Kidney glomerular epithelial cell (primary cell): ENCODE results near the gene ZNF134.

ENCODE experiments used
- DNase-seq: peaks from one replicate; lab custom pipeline; 2025; lab: John Stamatoyannopoulos, UW

The ZNF134 gene

DNA sequence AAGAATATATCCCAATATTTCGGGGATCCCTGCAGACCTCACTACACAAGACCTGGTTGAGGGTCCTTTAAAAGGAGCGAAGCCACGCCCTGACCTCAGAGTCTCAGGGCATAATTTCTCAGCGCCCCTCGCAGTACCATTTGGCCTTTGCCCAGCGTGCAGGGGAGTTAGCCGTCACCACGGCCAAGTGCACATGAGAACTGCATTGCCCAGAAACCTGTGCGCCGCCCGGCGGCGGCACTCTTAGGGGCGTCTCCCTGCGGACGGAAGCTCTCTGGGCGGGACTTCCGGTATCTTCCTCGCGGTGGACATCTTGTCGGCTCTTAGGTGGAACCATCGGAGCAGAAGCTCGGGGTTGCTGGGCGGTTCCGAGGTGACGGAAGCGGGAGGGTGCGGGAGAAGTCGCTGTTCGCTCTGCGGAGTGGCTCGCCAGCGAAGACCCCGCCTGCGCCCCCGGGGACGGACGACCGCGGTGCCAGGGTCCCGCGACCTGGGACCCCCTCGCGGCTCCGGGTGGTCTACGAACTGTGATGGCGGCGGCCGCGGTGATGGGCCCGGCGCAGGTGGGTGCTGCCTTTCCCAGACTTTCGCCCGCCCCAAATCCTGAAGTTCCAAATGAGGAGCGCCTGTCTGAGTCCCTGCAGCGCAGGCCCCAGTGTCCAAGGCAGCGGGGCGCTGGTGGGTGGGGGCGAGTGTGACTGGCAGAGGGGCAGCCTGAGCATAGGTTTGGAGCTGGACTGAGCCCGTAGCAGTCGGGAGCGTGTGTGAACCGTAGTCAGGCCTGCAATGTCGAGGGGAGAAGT, at the start of gene ZNF134:
Gene ZNF134 (plus strand): TSS at position 302 of the 803 bp plus-strand sequence. CDS start 5,227 bp downstream, outside the sequence.
- peak; percentile 77 for DNase-seq

DNA sequence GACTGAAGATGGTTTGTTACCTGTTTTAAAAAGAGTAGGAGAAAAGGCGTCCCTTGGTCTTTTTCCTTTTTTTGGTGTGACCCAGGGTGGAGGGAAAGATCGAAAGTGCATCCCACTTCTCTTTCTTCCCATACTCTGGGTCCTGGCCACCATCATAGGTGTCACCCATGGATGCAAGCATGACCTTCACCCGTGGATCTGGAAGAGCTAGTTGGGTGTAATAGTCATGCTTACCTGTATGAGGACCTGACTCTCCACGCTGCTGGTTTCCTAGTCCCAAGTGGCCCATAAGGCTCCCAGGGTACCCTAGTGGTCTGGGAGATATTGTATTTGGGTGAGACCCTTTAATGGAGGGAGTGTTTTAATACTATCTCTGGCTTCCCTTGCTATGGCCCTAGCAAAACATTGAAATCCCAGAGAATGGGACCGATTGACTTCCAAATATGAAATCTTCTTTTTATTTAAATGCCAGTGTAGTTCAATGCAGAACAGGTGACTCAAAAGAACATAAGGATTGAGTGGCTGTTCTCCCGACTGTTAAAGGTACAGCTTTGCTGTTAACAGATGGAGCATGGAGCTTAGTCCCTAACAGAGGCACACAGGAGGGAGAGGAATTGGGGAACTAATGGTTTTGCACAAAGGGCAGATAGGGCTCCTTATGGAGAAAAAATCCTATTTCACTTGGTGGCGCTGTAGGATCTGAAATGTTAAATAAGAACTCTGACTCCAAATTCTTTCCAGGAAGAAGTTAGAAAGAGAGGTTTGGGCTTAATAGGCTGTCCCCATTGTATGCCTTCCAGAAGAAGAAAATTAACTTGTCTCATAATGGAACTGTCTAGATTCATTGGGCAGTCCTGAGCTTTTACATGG, 47.4 kb upstream of the ZNF134 start:
- no peak for DNase-seq

DNA sequence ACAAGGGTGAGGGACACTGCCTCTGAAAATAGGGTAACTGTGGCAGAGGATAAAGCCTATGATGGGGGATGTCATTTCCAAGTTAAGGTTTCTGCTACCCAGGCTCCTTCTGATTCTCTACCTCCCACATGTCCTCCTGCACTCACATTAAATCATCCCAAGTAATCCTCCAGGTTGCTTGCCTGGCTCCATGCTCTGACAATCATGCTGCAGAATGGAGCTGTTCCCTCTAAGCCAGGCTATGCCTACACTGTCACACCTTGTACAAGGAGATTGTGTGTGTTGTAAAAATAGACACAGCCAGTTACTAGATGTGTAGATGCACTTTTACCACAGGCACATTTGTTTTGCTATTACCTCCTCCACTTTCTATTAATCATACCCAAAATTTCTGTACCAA, 43.3 kb upstream of the ZNF134 start:
- DNase-seq, result no peak

DNA sequence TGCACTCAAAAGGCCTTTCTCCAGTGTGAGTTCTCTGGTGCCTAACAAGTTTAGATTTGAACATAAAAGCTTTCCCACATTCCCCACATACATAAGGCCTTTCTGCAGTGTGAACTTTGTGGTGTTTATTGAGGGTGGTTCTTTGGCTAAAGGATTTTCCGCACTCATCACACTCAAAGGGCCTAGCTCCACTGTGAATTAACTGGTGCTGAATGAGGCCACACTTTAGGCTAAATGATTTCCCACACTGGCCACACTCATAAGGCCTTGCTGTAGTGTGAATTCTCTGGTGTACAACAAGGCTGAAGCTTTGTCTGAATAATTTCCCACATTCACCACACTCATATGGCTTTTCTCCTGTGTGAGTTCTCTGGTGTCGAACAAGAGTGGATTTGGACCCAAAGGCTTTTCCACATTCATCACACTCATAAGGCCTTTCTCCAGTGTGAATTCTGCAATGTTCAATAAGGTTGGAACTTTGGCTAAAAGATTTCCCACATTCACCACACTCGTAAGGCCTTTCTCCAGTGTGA, 41.6 kb upstream of the ZNF134 start:
- DNase-seq, result no peak

DNA sequence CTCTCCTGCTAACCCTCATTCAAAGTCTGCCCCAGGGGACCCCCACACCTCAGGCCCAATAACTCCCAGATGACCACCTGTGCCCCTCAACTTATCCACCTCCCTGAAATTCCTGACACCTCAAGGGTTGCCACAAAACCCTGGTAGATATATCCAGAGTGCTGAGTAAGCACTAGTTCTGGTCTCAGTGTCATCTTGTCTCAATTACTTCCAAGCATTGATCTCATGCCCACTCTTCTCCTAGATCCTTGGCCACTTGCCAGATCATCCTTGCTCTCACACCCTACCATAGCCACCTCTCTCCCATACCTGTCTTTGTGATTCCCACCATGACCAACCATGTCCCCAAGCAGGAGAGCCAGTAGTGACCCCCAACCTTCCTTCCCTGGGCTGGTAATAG, 37.4 kb upstream of the ZNF134 start:
- DNase-seq, result no peak

DNA sequence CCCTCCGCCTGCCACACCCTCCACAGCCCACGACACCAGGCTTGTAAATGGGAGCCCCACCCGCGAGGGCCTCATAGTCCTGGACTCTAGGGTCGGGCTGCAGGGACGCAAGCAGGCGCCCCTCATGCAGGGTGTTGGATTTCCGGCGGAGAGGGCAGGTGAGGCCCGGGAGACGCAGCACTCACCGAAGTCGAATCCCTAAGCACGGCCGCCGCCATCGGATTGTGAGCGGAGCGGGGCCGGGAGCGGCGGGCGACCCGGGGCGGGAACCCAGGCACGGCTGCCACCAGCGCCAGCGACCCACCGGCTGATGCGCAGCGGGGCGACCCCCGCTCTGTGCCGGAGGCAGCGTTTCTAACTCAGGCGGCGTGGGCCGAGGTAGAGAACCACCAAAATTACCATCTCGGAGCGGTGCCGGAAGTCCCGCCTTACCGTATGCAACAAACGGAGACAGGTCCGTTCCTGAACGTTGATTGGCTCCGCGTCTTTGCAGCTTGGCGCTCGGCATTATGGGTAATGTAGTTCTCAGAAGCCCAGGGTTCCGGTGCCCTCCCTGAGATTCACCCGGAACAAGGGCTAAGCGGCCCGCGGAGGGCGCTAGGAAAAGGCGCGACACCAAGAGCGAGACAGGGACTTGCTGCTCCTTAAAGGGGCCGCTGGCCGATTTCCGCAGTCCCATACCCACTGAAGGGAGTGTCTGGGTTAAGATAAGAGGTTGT, 35.4 kb upstream of the ZNF134 start, which contains the start of gene ZNF416:
Gene ZNF416 (minus strand): TSS at position 425 of the 719 bp plus-strand sequence. CDS start 207 bp downstream, at position 218.
- DNase-seq, result peak; percentile 92

DNA sequence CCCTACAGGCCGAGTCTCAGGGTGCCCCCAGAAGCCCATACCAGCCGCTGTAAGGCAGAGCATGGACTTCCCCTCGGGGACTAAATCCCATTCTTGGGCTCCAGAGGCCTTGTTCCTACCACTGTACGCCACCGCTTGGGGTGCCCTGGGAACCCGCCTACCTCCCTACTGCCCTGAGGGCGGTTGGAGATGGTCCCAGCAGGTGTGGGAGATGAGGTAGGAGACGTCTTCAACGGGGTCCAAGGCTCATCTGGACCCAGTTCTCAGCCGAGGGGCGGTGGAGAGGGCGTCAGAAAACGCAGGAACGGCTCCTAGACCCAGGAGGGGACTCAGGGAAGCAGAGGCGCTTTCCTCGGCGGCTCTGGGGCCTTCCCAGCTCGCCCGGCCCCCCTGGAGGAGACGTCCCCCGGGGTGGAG, 30.9 kb upstream of the ZNF134 start:
- no peak for DNase-seq

DNA sequence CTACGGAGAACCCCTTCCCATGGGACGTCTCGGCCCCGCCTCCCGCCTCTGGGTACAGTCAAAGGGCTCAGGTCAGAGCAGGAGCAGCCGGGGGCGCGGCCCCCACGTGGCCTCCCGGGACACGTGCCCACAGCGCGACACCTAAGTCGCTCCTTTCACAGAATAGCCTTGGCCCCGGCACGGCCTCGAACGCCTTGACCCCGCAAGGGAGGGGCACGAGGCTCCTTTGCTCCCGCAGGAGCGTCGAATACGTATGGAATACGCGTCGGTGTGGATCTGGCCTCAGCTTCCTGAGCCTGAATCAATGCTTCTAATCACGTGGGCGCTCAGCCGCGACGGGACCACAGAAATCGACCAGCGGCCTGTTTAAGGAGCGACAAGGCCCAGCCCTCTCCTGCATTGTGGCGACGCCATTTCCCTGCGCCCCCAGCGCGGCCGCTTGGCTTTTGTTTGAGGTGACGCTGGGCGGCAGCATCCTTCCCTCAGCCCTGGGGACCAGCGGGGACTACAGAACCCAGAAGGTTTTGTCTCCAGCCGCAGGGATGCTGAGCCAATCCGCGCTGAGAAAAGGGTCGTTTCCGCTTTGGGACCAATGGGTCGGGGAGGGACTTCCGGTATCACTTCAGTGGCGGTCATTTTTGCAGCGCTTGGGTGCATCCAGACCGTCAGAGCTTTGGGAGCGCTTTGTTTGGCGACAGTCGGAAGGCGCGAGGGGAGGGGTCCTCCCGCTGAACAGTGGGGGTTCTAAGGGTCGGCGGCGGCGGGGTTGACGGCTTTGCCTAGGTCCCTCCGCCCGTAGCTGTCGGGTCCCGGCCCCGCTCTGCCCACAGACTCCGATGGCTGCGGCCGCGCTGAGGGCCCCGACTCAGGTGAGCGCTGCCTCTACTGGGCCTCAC, 30.3 kb upstream of the ZNF134 start, which contains the start of gene ZIK1:
Gene ZIK1 (plus strand): TSS at position 625 of the 896 bp plus-strand sequence. CDS start 212 bp downstream, at position 837.
- peak; percentile 80 for DNase-seq

DNA sequence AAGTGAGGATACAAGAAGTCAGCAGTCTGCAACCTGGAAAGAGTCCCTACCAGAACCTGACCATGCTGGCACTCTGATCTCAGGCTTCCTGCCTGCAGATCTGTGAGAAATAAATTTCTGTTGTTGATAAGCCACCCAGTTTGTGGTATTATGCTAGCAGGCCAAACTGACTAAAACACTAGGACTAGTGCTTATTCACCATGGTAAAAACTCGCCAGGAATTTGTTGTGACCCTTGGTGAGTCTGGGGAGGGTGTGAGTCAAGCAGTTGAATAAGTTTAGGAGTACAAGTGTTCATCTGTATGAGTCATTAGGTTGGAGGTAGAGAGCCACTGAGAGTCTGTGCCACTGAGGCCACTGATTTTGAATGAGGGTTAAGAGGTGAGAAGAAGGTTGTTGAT, 26.5 kb upstream of the ZNF134 start:
- no peak for DNase-seq

DNA sequence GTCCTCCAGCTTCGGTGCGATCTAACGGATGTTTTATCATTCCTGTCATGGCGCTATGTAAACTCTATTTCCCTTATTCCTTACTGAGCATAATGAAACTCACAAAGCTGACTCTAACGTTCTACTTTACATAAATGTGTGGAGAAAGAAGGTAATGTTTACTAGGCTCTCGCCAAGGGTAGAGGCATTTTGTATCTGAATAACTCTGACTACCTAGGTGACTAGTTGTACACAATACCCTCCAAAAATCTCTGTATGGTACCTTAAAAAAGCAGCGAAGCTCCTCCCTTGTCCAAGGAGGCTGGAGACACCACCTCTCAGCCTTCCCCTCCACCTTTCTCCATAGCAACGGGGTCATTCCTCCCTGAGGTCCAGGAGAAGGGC, 14.7 kb upstream of the ZNF134 start:
- no peak for DNase-seq

DNA sequence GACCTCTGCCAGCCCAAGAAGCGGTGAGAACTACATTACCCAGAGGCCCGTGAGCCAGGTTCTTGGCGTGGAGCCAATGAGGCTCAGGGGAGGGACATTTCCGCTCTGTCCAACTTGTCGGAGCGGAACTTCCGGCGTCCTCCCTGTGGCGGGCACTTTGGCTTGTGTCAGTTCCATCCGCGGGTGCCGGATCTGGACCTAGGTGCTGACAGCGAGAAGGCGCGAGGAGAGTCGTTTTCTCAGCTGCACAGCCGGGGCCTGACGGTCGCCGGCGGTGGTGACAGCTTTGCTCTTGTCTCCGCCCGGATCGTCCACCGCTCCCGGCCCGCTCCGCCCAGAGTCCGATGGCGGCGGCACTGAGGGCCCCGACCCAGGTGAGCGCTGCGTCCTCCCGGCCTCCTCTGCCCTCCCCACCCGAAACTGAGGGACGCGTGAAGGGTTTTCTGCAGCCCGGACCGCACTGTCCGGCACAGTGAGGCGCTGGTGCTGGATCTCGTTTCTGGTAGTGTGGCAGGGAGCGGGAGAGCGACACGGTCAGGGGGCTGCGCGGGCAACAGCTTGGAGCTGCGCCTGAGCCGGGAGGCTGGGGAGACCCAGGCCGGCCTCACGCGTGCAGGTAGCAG, 14.2 kb upstream of the ZNF134 start, which contains the start of gene ZNF530:
Gene ZNF530 (plus strand): TSS at position 125 of the 623 bp plus-strand sequence. CDS start 4,461 bp downstream, outside the sequence.
- DNase-seq, result peak; percentile 78

DNA sequence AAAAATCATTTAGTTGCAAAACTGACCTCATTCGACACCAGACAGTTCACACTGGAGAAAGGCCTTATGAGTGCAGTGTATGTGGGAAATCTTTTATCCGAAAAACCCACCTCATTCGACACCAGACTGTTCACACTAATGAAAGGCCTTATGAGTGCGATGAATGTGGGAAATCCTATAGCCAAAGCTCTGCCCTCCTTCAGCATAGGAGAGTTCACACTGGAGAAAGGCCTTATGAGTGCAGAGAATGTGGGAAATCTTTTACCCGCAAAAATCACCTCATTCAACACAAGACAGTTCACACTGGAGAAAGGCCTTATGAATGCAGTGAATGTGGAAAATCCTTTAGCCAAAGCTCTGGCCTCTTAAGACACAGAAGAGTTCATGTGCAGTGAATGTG, 7.1 kb upstream of the ZNF134 start:
- no peak for DNase-seq

DNA sequence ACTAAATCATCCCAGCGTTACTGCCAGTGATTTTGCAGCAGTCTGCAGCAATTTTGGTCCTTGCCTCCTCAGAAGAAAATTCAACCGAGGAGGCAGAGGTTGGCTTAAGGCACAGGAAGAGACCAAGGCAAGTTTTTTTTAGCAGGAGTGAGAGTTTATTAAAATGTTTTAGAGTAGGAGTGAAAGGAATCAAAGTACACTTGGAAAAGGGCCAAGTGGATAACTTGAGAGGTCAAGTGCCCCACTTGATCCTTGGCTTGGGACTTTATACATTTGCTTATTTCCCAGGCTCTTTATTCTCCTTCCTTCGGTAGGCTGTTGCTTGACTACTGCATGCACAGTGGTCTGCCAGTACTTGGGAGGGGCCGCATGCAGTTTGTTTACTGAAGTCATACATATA, 2.9 kb upstream of the ZNF134 start:
- no peak for DNase-seq

DNA sequence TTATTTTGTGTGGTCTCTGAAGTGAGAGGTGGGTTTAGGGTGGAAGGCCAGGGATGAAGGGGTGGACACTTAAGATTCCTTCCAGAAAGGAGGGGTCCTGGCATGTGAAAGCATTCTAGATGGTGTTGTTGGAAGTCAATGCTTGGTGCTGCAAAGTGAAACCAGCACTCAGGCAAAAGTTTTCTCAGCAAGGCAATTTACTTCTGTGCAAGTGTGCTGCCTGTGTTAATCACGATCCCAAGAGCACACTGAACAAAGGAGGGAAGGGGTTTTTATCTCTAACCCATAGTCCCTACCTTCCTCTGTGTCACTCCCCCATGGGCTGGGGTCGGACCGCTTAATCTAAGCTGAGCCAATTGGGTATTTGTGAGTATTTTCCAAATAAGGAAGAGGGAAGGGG, 1.3 kb downstream of the ZNF134 start:
- no peak for DNase-seq

DNA sequence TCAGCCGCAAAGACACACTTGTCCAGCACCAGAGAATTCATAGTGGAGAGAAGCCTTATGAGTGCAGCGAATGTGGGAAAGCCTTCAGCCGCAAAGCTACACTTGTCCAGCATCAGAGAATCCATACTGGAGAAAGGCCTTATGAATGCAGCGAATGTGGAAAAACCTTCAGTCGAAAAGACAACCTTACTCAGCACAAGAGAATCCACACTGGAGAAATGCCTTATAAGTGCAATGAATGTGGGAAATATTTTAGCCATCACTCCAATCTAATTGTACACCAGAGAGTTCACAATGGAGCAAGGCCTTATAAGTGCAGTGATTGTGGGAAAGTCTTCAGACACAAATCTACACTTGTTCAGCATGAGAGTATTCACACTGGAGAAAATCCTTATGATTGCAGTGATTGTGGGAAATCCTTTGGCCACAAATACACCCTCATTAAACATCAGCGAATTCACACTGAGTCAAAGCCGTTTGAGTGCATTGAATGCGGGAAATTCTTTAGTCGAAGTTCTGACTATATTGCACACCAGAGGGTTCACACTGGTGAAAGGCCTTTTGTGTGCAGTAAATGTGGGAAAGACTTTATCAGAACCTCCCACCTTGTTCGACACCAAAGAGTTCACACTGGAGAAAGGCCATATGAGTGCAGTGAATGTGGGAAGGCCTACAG, 6.8 kb downstream of the ZNF134 start:
- DNase-seq, result no peak

DNA sequence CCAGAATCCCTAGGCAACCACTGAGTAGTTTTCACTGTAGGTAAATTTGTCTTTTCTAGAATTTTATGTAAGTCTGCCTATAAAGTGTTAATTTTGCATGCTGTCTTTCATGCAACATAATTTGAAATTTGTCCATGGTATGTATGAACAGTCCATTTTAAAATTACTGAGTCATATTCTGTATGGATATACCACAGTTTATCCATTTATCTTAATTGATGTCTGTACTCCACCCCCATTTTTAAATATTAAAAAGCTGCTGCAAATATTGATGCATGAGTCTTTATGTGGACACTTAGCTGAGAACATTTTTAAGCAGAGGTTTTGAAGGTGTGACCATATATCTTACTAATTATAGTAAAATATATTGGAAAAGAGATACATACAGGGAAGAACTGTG, 9.0 kb downstream of the ZNF134 start:
- no peak for DNase-seq

DNA sequence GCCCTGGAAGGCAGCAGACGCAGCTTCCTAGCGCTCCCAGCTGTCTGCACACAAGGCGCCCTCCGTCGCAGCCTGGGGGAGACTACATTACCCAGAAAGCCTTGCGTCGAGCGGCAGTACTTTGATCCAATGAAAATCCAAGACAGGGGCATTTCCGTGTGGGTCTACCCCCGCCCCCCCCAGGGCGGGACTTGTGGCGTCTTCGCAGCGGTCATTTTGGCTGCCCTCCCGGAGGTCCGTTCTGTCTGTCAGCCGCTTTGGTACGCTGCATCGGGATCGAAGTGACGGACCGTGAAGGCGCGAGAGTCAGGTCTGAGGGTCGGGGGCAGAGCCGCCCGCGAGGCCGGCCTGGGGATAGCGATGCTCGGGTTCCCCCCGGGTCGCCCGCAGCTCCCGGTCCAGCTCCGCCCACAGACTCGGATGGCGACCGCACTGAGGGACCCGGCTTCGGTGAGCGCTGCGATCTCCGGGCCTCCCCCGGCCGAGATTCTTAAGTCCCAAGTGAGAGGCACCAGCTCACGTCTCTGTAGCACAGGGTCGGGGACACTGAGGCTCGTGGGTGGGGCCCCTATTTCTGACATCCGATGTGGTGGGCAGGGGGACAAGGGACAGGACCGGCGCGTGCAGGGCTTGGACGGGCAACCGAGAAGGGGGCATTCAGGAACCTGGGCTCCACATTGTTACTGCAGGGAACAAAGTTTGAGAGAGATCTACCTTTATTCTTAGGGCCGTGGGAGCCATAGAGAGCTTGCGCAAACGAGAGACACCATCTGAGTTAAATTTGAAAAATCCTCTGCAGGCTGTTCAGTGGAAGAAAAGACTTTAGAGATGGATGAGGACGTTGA, 19.2 kb downstream of the ZNF134 start, which contains the start of gene ZNF211:
Gene ZNF211 (plus strand): TSS at position 182 of the 845 bp plus-strand sequence. CDS start 179 bp downstream, at position 361.
- peak; percentile 90 for DNase-seq

DNA sequence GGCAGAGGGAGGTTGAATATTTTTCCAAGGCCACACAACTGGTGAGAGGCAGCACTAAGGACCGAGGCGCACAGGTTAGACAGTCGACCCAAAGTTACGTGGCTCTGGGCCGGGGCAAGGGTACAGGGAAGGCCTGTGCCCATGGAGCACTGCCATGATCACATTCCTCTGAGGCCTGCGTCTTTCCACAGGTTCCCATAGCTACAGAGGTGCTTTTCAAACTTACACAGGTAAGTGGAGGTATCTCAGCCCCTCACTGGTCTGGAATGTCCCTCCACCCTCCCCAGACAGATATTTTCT, 19.7 kb downstream of the ZNF134 start:
- DNase-seq, result no peak

DNA sequence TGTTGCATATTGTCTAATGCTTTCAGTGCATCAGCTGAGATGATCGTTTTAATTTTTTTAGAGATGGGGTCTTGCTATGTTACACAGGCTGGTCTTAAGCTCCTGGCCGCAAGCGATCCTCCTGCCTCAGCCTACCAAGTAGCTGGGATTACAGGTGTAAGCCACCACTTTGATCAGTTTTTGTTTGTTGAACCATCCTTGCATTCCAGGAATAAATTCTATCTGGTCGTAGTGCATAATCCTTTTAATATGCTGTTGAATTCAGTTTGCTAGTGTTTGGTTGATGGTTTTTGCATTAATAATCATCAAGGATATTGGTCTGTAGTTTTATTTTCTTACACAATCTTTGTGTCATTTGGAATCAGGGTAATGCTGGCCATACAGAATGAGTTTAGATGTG, 23.3 kb downstream of the ZNF134 start:
- no peak for DNase-seq
